Measurements from ENCODE around the gene PTPRB.

DNA sequence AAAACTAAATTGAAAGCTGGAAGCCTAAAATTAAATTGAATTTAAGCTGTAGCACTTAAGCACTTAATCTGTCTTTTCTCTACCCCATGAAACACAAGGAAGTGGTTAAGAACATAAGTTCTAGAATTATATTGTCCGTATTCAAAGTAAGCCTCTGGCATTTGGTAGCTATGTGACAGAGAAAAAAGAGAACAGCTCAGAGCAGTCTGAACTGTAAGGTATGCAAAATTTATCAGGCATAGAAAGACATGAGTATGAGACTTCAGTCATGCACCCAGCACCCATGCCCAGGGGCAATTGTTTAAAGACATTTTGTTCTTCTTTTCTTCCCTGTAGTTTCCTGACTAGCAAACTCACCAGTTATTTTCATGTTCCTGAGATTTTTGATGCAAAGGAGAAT, 154.5 kb downstream of the PTPRB start:
- TF ChIP-seq POLR2A (IDR thresholded peaks at IDR 0.05), result no peak
- TF ChIP-seq, protein P1, sequence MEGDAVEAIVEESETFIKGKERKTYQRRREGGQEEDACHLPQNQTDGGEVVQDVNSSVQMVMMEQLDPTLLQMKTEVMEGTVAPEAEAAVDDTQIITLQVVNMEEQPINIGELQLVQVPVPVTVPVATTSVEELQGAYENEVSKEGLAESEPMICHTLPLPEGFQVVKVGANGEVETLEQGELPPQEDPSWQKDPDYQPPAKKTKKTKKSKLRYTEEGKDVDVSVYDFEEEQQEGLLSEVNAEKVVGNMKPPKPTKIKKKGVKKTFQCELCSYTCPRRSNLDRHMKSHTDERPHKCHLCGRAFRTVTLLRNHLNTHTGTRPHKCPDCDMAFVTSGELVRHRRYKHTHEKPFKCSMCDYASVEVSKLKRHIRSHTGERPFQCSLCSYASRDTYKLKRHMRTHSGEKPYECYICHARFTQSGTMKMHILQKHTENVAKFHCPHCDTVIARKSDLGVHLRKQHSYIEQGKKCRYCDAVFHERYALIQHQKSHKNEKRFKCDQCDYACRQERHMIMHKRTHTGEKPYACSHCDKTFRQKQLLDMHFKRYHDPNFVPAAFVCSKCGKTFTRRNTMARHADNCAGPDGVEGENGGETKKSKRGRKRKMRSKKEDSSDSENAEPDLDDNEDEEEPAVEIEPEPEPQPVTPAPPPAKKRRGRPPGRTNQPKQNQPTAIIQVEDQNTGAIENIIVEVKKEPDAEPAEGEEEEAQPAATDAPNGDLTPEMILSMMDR (IDR thresholded peaks at IDR 0.05), result no peak
